ENCODE results near the gene MCTP1. TPM values are rescaled to one million over a fixed set of nuclear protein-coding genes. Genes with fewer than 3 reads are reported as not detected.

The MCTP1 gene
- polyA plus RNA-seq, 1 donor from 2014 or later, result 1.9 TPM

DNA sequence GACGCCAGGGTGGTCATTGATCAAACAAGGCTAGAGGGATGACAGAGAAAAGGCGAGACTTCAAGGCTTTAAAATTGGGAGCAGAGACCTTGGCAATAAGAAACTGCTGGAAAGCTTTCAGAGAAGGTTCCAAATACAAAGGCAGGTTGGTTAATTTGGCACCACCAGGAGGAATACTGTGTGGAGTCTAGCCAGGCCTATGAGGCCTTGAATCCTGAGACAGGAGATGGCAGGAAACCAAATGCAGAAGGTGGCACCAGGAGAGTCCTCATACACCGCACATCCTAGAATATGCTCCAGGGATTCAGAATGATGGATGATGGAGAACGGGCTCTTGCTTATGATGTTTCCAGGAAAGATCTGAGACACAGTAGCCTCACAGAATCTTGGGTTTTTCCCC lies 90.0 kb downstream of the MCTP1 start:
- no peaks in the 10 kb centered on the region for H3K27me3 ChIP-seq (ENCODE audit: insufficient read depth, low read depth, low read length)
- H3K9ac ChIP-seq (ENCODE audit: low read length), result no peak overlapping the region
- no peaks in the 10 kb centered on the region for H3K9me3 ChIP-seq (ENCODE audit: low read length)
- no peak overlapping the region for H2AFZ ChIP-seq (ENCODE audit: low read depth, low read length)
- no peak overlapping the region for H3K4me3 ChIP-seq (ENCODE audit: low read length)
- no peaks in the 10 kb centered on the region for H3K79me2 ChIP-seq (replicated peaks; ENCODE audit: insufficient read depth, low read length)
- TF ChIP-seq, protein P1, sequence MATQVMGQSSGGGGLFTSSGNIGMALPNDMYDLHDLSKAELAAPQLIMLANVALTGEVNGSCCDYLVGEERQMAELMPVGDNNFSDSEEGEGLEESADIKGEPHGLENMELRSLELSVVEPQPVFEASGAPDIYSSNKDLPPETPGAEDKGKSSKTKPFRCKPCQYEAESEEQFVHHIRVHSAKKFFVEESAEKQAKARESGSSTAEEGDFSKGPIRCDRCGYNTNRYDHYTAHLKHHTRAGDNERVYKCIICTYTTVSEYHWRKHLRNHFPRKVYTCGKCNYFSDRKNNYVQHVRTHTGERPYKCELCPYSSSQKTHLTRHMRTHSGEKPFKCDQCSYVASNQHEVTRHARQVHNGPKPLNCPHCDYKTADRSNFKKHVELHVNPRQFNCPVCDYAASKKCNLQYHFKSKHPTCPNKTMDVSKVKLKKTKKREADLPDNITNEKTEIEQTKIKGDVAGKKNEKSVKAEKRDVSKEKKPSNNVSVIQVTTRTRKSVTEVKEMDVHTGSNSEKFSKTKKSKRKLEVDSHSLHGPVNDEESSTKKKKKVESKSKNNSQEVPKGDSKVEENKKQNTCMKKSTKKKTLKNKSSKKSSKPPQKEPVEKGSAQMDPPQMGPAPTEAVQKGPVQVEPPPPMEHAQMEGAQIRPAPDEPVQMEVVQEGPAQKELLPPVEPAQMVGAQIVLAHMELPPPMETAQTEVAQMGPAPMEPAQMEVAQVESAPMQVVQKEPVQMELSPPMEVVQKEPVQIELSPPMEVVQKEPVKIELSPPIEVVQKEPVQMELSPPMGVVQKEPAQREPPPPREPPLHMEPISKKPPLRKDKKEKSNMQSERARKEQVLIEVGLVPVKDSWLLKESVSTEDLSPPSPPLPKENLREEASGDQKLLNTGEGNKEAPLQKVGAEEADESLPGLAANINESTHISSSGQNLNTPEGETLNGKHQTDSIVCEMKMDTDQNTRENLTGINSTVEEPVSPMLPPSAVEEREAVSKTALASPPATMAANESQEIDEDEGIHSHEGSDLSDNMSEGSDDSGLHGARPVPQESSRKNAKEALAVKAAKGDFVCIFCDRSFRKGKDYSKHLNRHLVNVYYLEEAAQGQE (IDR thresholded peaks at IDR 0.05; ENCODE audit: borderline replicate concordance), result no peak
- TF ChIP-seq, protein P2, sequence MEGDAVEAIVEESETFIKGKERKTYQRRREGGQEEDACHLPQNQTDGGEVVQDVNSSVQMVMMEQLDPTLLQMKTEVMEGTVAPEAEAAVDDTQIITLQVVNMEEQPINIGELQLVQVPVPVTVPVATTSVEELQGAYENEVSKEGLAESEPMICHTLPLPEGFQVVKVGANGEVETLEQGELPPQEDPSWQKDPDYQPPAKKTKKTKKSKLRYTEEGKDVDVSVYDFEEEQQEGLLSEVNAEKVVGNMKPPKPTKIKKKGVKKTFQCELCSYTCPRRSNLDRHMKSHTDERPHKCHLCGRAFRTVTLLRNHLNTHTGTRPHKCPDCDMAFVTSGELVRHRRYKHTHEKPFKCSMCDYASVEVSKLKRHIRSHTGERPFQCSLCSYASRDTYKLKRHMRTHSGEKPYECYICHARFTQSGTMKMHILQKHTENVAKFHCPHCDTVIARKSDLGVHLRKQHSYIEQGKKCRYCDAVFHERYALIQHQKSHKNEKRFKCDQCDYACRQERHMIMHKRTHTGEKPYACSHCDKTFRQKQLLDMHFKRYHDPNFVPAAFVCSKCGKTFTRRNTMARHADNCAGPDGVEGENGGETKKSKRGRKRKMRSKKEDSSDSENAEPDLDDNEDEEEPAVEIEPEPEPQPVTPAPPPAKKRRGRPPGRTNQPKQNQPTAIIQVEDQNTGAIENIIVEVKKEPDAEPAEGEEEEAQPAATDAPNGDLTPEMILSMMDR (IDR thresholded peaks at IDR 0.05; ENCODE audit: poor library complexity, severe bottlenecking), result no peak
- TF ChIP-seq MXI1 (conservative IDR thresholded peaks at IDR 0.05; ENCODE audit: poor library complexity, severe bottlenecking) (no peak), EZH2 (IDR thresholded peaks at IDR 0.05; ENCODE audit: borderline replicate concordance, insufficient read depth, low read length, poor library complexity, severe bottlenecking) (no peak), POLR2AphosphoS5 (IDR thresholded peaks at IDR 0.05) (no peak), SMC3 (conservative IDR thresholded peaks at IDR 0.05; ENCODE audit: poor library complexity) (no peak), EP300 (conservative IDR thresholded peaks at IDR 0.05; ENCODE audit: poor library complexity, severe bottlenecking) (no peak), RAD21 (conservative IDR thresholded peaks at IDR 0.05) (no peak), TAF1 (IDR thresholded peaks at IDR 0.05; ENCODE audit: low read depth) (no peak)
- no peaks in the 10 kb centered on the region for H3K36me3 ChIP-seq (ENCODE audit: insufficient read depth, low read length)
- no peaks in the 10 kb centered on the region for H4K20me1 ChIP-seq (ENCODE audit: insufficient read depth)
- no peak overlapping the region for H3K4me2 ChIP-seq (ENCODE audit: low read length)
- no peak overlapping the region for H3K27ac ChIP-seq (ENCODE audit: low read length)
- no peaks in the 10 kb centered on the region for H3K9me2 ChIP-seq (ENCODE audit: insufficient read depth, low read length)
- no peaks in the 10 kb centered on the region for H3F3A ChIP-seq (ENCODE audit: insufficient read depth, low read length, poor library complexity, severe bottlenecking)

DNA sequence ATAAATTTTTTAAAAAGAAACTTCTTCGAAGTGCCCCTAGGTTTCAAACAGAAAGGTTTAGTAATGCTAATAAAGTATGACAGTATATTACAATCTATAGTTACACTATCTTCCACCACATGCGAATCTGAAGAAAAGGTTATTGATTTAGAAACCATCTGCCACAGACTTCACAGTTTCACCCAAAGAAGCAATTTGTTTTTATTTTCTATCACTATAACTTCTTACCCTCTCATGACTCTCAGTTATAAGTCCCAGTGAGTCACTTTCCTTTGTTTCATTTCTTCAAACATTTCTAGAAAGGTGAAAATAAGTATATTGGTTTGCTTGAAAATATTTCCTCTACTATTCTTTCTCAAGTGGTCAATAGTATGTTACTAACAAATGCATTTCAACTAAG lies 93.6 kb downstream of the MCTP1 start:
- Histone ChIP-seq H3K9ac (ENCODE audit: low read length) (no peak overlapping the region), H3K4me2 (ENCODE audit: low read length) (no peak overlapping the region), H3K9me2 (ENCODE audit: insufficient read depth, low read length) (no peaks in the 10 kb centered on the region), H3K27me3 (ENCODE audit: insufficient read depth, low read depth, low read length) (no peaks in the 10 kb centered on the region), H2AFZ (ENCODE audit: low read depth, low read length) (no peak overlapping the region), H3K4me3 (ENCODE audit: low read length) (no peak overlapping the region), H3K79me2 (replicated peaks; ENCODE audit: insufficient read depth, low read length) (no peaks in the 10 kb centered on the region), H3K27ac (ENCODE audit: low read length) (no peak overlapping the region), H3K9me3 (ENCODE audit: low read length) (no peaks in the 10 kb centered on the region), H3F3A (ENCODE audit: insufficient read depth, low read length, poor library complexity, severe bottlenecking) (no peaks in the 10 kb centered on the region), H4K20me1 (ENCODE audit: insufficient read depth) (no peaks in the 10 kb centered on the region), H3K36me3 (ENCODE audit: insufficient read depth, low read length) (no peaks in the 10 kb centered on the region)
- TF ChIP-seq, protein P2 (IDR thresholded peaks at IDR 0.05; ENCODE audit: poor library complexity, severe bottlenecking), result no peak
- TF ChIP-seq EP300 (conservative IDR thresholded peaks at IDR 0.05; ENCODE audit: poor library complexity, severe bottlenecking), result no peak
- no peak for TF ChIP-seq TAF1 (IDR thresholded peaks at IDR 0.05; ENCODE audit: low read depth)
- TF ChIP-seq EZH2 (IDR thresholded peaks at IDR 0.05; ENCODE audit: borderline replicate concordance, insufficient read depth, low read length, poor library complexity, severe bottlenecking), result no peak
- no peak for TF ChIP-seq SMC3 (conservative IDR thresholded peaks at IDR 0.05; ENCODE audit: poor library complexity)
- TF ChIP-seq, protein P1 (IDR thresholded peaks at IDR 0.05; ENCODE audit: borderline replicate concordance), result no peak
- TF ChIP-seq POLR2AphosphoS5 (IDR thresholded peaks at IDR 0.05), result no peak
- no peak for TF ChIP-seq MXI1 (conservative IDR thresholded peaks at IDR 0.05; ENCODE audit: poor library complexity, severe bottlenecking)
- TF ChIP-seq RAD21 (conservative IDR thresholded peaks at IDR 0.05), result no peak

All from neural cell (in vitro differentiated cells).